Activated CD4-positive, alpha-beta T cell treated with anti-CD3 and anti-CD28 coated beads, Interleukin-2, amount 50 U/mL, for 48 hours (primary cell): ENCODE results near the gene RPLP2.

Experiments used
- DNase-seq, 2 experiments: peaks; one replicate each; pipeline ENCODE4 v3.0.0-alpha.2; 2020

RPLP2 gene

DNA sequence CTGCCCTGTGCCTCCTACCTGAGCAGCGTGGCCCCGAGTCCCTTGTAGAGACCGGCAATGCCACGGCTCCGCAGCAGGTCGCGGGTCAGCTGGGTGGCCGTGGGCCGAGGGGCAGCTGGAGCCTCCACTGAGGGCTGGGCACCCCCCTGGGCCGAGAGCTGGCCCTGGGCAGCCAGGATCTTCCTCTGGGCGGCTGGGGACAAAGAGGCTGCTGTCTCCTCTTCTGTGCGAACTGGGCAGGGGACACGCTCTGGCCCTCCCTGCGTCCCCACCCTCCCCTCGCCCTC is 17.3 kb upstream of the RPLP2 start:
- no peak for DNase-seq

DNA sequence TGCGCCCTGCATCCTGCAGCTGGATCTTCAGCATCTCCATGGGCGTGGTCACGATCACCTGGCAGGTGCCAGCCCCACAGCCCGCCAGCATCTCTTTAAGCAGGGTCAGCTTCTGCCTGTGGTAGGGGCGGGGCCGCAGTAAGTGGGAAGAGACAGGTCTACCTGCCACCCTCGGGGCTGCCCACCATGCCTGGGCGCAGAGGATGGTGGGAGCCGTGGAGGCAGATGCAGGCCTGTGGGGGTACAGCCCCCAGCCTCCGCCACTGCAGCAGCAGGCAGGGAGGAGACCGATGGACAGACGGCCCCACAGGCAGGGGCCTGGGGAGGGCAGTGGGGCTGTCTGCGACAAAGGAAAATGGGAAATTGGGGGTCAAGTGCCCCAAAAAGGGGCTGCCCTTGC is 16.9 kb upstream of the RPLP2 start:
- no peak for DNase-seq

DNA sequence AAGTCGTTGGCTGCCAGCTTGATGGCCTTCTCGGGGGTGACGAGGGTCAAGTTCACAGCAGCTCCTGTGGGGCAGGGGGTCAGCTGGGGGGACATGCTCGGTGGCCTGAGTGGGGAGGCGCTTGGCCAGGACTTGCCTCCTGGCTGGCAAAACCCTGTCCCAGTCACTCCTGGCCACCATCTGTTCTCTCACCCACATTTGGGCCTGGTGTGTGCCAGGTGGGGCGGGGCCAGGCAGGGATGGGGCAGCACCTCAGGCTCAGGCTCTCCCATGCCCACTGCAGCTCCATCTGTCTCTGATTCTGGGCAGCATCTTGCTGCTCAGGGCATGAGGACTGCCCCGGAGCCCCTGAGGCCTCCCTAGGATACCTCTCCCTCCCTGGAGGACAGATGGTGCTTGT is 16.2 kb upstream of the RPLP2 start:
- no peak for DNase-seq

DNA sequence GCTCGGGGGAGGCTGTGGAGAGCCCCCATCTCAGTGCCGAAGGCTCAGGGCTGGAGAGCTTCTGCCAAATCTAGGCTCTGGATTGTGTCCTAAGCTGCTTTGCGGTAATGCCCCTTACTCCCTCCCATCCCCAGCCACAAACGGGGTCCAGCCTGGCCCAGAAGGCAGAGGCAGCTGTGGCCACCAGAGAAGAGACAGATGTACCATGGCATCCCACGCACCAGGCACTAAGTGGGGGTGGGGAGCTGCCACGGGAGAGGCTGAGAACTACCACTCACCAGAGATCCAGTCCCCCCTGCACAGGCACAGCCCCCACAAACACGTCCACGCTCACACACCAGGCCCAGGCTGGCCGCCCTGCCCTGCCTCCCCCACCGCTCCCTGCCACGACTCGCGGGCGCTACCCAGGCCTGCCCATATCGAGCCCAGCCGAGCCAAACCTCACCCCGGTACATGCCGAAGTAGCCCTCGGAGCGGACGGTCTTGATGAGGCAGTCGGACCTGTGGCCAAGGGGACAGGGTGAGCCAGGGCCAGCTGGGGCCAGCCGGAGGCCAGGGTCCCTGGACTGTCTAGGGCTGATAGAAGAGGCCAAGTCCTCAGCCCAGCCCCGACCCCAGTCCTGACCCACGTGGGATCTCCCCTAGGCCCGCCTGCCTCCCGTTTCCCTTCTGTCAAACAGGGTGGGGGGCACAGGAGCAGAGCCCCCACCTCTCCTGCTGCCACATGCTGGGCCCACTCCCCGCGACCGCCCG is 15.6 kb upstream of the RPLP2 start:
- DNase-seq = no peak

DNA sequence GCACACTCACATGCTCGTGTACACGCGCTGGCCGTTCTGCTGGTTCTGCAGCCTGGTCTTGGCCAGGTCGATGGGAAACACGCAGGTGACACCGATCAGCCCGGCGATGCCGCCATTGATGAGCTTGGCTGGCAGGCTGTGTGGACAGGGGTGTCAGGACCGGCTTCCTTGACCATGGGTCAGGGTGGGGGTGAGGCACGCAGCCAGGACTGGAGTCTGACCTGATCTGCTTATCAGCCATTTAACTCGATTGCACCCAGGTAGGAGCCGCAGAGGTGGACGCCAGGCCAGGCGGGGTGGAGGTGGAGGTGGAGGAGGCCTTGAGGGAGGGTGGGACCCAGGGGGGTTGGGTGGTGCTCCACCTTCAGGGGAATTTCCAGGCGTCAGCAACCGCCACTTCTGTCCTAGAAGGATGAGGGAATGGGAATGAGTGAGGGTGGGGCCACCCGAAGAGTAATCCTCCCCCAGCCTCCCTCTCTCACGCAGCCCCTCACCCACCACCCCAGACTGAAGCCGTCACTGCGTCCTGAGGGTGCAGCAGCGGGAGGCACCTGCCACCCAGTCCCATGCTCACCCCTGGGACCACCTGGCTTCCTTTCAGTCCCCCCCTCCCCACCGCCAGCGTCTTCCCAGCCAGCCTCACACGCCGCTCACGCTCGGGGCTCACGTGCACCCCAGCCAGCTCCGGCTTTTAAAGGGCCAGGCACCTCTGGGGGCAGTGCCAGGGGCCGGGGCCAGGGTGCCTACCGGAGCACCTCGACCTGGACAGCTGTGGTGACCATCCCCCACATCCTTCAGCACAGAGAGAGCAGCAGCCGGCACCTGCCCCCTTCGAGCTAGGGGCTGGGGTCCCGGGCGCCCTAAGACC is 14.8 kb upstream of the RPLP2 start:
- no peak for DNase-seq

DNA sequence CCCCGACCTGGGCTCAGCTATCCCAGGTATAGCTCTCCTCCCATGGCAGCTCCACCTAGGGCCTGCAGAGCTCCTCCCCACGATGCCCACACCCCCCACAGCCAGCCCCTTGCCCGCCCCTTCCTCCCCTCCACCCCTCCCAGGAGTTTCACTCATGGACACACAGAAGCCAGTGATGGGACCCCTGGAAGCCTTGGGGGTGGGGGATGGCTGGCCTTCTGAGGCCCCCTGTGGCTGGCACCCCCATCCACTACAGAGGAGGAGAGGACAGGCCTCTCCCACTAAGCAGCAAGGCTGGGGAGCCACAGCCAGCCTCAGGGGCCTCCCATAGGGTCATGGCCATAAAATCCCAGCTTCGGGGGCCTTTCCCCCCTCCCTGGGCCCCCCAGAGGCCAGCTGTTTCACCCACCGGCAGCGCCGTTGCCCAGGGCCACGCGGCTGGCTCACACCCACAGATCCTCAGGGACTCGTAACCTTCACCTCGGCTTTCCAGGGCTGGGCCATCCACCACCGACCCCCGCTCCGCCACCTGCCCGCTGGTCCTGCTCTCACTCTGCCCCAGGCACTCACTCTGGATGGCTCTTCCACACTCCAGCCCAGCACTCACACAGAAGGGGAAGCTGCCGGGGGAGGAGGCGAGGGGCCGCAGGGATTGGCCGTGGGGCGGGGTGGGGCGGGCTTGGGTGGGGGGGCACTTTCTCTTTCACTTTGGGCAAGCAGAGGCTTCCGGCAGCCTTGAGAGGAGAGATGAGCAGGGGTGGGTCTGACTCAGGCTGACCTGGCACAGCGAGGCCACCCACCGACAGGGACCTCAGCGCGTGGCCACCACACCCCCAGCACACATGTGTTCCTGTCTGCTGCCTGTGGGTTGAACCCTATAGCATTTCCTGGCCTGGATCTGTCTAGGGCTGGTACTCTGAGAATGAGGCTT is 13.9 kb upstream of the RPLP2 start:
- DNase-seq = peak; percentile 87 to 88

DNA sequence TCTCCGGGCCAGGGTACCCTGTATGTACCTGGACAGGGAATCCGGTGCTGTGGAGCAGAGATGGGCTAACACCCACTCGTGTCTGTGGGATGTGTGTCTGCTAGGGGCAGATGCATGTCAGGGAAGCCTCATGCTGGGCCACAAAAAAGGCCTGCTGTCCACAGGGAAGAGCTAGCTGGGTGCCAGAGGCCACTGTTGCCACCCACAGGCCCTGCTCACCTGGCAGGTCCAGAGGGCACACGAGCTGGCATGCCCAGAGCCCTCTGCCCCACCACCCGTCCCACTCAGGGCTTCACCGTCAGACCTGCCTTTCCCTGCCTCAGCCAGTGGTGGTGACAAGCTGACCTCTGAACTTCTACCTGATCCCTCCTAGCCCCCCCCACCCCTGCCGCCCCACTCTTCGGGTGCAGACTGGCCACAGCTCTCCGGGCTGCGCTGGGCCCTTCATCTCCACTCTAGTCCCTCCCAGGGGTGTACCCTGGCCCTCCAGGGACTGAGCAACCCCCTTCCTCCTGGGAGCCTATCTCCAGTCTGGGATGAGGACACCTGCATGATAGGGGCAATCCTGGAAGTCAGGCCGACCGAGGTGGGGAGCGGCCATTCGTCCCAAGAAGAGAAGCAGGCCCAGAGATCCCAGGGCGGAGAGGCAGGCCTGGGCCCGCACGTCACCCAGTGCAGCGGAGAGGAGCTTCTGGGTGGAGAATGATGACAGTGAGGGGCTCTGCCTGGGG is 13.0 kb upstream of the RPLP2 start:
- DNase-seq = no peak

DNA sequence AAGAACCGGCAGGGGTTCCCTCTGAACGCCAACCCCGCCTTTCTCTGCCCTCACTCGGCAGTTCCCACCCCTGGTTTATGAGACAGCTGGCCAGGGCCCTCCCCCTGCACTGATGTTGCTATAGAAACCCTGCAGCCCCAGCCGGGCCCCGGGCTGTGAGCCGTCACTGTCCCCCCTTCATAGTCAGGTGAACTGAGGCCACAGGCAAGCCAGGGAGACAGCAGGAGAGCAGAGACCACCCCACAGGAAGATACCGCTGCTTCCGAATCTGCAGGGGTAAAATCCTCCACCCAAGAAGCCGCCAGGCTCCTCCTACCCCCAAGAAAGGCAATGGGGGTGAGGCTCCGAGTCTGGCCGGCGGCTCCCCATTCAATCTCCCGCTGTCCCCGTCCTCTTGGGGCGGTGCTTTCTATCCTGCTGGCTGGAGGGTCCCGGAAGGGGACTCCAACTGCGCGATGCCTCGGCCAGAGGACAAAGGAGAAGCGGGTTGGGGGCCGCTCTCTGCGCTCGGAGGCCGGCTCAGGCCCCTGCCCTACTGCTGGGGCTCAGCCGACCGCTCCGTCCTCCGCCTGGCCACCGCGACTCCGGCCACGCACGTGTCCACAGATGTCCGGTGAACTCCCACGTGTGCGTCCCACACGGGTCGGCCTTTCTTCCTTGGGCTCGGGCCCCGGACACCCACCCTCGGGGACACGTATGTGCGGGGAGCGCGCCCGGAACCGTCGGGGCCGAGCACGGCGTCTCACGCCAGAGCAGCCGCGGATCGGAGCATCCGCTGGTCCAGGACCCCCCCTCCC is 12.3 kb upstream of the RPLP2 start:
- peak; percentile 76 to 82 for DNase-seq

DNA sequence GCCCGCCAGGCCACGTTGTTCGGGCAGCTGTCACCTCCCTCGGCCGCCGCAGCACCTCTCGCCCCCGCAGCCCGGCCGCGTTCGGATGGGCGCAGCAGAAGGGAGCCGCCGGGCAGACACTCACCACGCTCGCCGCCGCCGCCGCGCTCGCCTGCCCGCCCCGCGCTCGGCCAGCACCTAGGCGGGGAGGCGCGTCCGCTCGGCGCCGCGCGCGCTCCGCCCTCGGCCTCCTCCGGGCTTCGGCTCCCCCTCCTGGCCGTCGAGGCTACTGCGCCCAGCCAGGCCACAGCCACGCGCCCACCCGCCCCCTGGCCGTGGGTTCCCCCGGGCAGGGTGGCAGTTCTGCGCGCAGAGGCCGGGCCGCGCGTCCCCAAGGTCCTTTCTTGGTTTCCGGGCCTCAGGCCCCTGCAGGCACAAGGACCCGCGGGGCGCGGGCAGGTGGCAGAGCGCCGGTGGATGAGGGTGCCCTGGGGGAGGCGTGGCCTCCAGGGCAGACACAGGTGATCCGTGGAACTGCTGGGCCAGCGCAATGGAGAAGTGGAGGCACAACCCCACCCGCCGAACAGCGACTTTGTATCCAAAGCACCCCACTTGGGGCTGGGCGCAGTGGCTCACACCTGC is 11.6 kb upstream of the RPLP2 start, which contains the start of gene SLC25A22:
Gene SLC25A22 (minus strand): TSS at position 189 of the 621 bp plus-strand sequence. CDS start 3,275 bp downstream, outside the sequence.
- DNase-seq = peak; percentile 87 to 88

DNA sequence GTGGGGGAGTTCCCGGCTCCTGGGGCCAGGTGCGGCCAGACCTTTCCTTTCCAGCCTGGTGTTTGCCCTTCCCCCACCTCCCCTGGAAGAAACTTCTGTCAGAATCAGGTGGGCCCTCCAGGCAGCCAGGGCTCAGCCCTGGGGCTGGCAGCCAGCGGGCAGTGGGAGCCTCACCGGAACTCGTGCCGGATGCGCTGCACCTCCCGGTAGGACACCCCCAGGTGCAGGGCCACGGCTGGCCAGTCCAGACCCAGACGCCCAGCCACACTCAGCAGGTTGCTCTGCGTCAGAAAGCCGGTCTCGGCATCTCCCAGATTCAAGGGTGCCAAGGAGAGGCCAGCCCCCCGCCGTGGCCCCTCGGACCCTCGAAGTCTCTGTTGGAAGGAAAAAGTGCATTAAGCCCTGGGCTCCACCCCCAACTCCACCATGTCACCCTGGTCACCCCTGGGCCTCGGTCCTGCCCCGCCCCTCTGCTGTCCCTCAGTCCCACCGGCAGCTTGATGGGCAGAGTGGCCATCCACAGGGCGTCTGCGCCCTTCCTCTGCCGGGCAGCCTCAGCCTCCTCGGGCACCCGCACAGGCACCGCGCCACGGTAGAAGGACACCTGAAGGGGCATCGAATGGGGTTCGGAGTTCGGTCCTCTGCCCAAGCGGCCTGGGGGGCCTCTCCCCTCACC is 10.0 kb upstream of the RPLP2 start:
- DNase-seq = no peak

DNA sequence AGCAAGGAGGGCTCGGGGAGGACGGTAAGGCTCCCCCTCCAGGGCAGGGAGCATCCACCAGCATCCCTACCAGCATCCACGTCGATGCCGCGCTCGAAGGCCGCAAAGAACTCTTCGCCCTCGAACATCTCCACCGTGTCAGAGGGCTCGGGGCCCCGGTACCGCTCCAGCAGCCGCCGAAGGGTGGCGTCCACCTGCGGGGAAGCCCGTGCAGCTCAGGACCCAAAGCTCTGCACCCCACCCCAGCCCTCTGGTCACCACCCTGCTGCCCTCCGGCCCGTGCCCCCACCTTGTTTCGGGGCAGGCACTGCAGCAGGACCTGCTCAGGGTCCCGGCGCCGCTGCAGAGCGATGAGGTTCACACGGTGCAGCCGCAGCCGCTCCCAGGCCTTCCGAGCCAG is 9.3 kb upstream of the RPLP2 start:
- no peak for DNase-seq

DNA sequence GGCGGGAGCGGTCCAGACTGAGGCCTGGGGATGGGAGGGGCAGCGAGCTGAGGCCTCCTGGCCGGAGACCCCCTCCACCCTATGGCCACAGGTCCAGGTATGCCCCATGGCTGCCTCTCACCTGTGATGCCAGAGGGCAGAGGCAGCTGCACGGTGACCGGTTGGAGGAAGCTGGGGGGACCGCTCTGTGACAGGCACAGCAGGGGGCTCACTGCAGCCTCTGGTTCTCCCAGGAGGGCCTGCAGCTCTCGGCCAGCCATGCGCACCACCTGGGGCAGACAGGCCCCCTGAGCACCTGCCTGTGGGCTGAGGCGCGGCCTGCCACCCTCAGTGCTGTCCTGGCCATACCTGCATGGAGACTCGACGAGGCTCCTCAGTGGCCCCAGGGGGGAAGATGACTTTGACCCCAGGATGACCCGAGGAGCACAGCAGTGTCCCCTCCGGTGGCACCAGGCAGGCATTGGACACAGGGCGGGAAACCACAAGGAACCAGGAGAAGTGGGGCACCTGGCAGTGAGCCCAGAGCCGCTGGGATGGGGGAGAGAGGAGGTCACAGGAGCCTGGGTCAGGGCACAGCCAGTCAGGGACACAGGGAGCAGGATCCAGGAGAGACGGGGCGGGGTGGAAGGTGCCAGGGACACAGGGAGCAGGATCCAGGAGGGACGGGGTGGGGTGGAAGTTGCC is 8.5 kb upstream of the RPLP2 start:
- no peak for DNase-seq

DNA sequence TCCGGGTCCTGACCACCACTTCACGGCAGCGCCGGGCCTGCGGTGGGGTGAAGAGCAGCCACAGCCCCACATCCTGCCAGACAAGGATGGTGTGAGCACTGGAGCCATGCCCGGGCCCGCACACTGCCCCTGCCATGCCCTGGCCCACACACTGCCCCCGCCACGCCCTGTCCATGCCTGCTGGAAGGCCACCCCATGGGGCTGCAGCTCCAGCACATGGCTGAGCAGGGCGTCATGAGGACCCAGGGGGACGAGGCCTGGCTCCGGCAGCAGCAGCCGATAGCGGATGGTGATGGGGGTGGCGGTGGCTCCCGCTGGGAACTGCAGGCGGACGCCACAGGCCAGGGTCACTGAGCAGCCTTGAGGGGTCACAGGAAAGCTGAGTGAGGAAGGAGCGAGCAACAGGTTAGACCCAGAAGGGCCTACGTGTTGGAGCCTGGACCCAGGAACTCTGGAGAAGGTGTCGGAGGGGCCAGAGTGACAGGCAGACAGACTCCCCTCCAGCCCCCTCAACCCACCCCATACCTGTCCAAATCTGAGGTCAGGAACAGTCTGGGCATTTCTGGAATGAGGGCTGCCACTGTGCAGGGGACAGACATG is 7.6 kb upstream of the RPLP2 start:
- DNase-seq = no peak

DNA sequence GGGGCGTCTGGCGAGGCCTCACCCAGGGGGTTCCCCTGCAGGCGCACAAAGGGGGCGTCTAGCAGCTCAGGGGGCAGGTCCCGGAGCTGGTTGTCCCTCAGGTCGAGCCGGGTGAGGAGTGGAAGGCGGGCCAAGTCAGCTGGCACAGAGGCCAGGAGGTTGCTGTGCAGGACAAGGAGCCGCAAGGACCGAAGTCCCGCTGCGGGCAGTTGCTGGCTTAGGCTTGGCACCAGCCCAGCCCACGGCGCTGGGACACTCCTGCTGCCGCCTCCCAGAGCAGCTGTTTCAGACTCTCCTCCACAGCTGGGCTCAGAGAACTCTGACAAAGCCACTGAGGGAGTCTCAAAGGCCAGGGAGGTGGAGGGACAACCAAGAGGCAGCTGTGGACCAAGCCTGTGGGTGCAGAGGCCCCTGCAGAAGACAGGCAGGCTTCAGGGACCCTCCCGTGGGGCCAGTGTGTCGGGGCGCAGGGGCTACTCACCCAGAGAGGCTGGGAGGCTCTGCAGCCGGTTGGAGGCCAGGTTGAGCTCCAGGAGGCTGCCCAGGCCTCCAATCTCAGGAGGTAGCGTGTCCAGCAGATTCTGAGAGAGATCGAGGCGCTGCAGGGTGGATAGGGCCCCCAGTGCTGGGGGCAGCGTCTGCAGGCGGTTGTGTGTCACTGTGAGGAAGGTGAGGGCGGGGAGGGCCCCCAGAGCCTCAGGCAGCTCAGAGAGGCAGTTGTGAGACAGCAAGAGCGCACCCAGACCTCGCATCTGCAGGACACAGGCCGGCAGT is 6.9 kb upstream of the RPLP2 start:
- no peak for DNase-seq

DNA sequence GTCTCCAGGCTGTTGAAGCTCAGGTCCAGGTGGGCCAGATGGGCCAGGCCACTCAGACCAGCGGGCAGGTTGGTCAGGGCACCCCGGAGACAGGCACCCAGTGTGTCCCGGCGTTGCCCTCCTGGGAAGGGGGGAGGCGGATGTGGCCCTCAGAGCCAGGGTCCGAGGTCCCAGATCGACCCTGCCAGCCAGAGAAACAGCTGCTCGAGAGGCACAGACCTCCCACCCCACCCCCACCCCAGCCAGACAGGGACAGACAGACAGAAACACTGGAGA is 6.4 kb upstream of the RPLP2 start:
- no peak for DNase-seq

DNA sequence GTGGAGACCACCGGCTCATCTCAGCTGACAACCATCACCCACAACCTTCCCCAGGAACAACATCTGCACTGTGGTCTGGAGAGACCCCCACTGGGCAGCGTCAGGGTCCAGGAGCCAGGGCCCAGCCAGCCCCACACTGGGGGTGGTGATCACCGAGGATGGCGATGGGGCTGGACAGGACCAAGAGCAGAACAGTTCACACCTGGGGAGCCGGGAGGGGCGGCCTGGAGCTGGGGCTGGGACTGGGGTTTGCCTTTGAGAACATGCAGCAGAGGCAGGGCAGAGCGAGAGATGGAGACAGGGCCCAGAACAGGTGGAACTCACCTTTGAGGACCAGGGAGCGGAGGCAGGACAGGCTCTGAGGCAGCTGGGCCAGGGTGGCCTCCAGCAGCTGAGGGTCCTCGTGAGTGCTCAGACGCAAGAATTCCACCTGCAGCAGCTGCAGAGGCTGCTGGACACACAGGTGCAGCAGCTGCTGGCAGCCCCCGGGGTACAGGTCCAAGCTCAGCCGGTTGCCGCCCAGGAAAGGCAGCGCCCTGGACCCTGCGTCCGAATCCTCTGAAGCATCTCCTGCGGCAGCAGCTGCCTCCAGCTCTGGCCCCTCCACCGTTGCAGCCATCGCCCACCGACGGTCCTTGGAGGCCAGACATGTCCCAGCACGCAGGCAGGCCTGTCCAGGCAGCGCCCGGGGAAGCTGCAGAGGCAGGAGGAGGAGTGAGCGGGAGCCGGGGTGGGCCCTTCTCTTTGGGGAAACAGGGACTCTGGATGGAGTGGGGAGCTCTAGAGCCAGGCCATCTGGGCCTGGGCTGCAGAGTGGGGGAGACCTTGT is 5.8 kb upstream of the RPLP2 start:
- DNase-seq = no peak

DNA sequence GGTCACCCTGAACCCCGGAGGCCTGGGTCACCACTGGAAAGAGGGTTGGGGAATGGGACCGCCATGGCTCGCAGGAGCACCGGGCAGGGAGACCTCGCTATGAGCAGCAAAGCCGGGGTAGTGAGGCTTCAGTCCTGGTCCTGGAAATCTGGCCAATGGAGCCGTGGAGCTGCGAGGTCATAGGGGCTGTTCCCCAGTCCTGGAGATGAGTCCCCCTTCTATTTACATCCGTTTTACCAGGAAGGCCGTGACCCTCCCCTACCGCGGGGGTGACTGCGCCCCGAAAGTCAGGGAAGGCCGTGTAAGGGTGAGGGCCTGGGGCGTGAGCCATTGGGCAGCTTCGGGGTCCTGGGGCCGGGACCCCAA is 5.2 kb upstream of the RPLP2 start:
- no peak for DNase-seq
